Liver (tissue), 9 donors: ENCODE measurements around the gene RPL21. TPM values are rescaled to one million over a fixed set of nuclear protein-coding genes. Genes with fewer than 3 reads are reported as not detected.

ENCODE experiments used
- DNase-seq: peaks from one replicate; pipeline ENCODE4 v3.0.0-alpha.2; 2017; ENCODE audit warnings: low spot score
- H3K27ac ChIP-seq, 2 donors: one replicate each; pipeline ENCODE4 v1.7.0; 2013; ENCODE audit warnings: inconsistent platforms in 2 of 2, low read length in 2 of 2, control low read depth in 1 of 2, low read depth in 1 of 2, mild to moderate bottlenecking in 1 of 2
- H3K27me3 ChIP-seq, 4 donors: one replicate each; pipeline versions ENCODE4 v1.6.1 to v1.7.0; 2013; ENCODE audit warnings: low read length in 3 of 4, inconsistent platforms in 1 of 4, mild to moderate bottlenecking in 1 of 4, moderate library complexity in 1 of 4; ENCODE audit not compliant: control insufficient read depth in 4 of 4, insufficient read depth in 4 of 4
- H3K36me3 ChIP-seq, 4 donors: one replicate each; pipeline versions ENCODE4 v1.6.1 to v1.7.0; 2013; ENCODE audit warnings: low read length in 3 of 4, mild to moderate bottlenecking in 3 of 4, low read depth in 1 of 4, moderate library complexity in 1 of 4; ENCODE audit not compliant: control insufficient read depth in 4 of 4, insufficient read depth in 3 of 4
- H3K4me1 ChIP-seq, 4 donors: one replicate each; pipeline versions ENCODE4 v1.6.1 to v1.7.0; 2013; ENCODE audit warnings: low read length in 3 of 4, mild to moderate bottlenecking in 3 of 4, moderate library complexity in 1 of 4; ENCODE audit not compliant: control insufficient read depth in 4 of 4, insufficient read depth in 4 of 4
- H3K4me3 ChIP-seq, 3 donors: one replicate each; pipeline versions ENCODE4 v1.6.1 to v1.7.0; 2013; ENCODE audit warnings: low read length in 3 of 3, control low read depth in 1 of 3, low read depth in 1 of 3, mild to moderate bottlenecking in 1 of 3
- H3K9ac ChIP-seq, 2 donors: one replicate each; pipeline ENCODE4 v1.7.0; 2013; ENCODE audit warnings: low read length in 2 of 2, mild to moderate bottlenecking in 2 of 2, moderate library complexity in 2 of 2, control low read depth in 1 of 2, low read depth in 1 of 2
- H3K9me3 ChIP-seq, 4 donors: one replicate each; pipeline versions ENCODE4 v1.6.1 to v1.7.0; 2013; ENCODE audit warnings: low read length in 3 of 4; ENCODE audit not compliant: control insufficient read depth in 4 of 4
- EGR1 ChIP-seq, 2 donors: IDR thresholded peaks; 2 replicates each; pipeline ENCODE4 v1.6.1; 2016 to 2018; ENCODE audit warnings: antibody characterized with exemption in 2 of 2, low read depth in 2 of 2
- FOXA1 ChIP-seq: IDR thresholded peaks from 2 replicates; pipeline ENCODE4 v1.6.1; 2016; ENCODE audit warnings: antibody characterized with exemption
- FOXA2 ChIP-seq: IDR thresholded peaks from 2 replicates; pipeline ENCODE4 v1.6.1; 2016; ENCODE audit warnings: antibody characterized with exemption
- GABPA ChIP-seq, 2 donors: IDR thresholded peaks in 1 of 2; conservative IDR thresholded peaks in 1 of 2; 2 replicates each; pipeline ENCODE4 v1.6.1; 2016; ENCODE audit warnings: antibody characterized with exemption in 2 of 2, mild to moderate bottlenecking in 1 of 2, moderate library complexity in 1 of 2
- HNF4A ChIP-seq, 2 donors: conservative IDR thresholded peaks; 2 replicates each; pipeline ENCODE4 v1.6.1; 2016; ENCODE audit warnings: antibody characterized with exemption in 2 of 2, mild to moderate bottlenecking in 2 of 2
- HNF4G ChIP-seq: IDR thresholded peaks from 2 replicates; pipeline ENCODE4 v1.6.1; 2016; ENCODE audit warnings: antibody characterized with exemption
- JUND ChIP-seq, 2 donors: IDR thresholded peaks; 2 replicates each; pipeline ENCODE4 v1.6.1; 2016; ENCODE audit warnings: antibody characterized with exemption in 2 of 2
- NR2F2 ChIP-seq: IDR thresholded peaks from 2 replicates; pipeline ENCODE4 v1.6.1; 2016; ENCODE audit warnings: antibody characterized with exemption
- RAD21 ChIP-seq, 2 donors: IDR thresholded peaks; 2 replicates each; pipeline ENCODE4 v1.6.1; 2016; ENCODE audit warnings: antibody characterized with exemption in 2 of 2, mild to moderate bottlenecking in 2 of 2
- SP1 ChIP-seq: IDR thresholded peaks from 2 replicates; pipeline ENCODE4 v1.6.1; 2018; ENCODE audit warnings: antibody characterized with exemption, mild to moderate bottlenecking
- TAF1 ChIP-seq: conservative IDR thresholded peaks from 2 replicates; pipeline ENCODE4 v1.6.1; 2016; ENCODE audit warnings: antibody characterized with exemption, mild to moderate bottlenecking
- YY1 ChIP-seq: IDR thresholded peaks from 2 replicates; pipeline ENCODE4 v1.6.1; 2016; ENCODE audit warnings: antibody characterized with exemption, mild to moderate bottlenecking
- WGBS: extraction: QIAGEN DNeasy Blood & Tissue Kit; methylation state at CpG from one replicate; pipeline ENCODE4 v1.1.7; 2013; 5-methylcytosine and 5-hydroxymethylcytosine counted together
- polyA plus RNA-seq, 2 donors: library from polyadenylated mRNA; stranded (reverse) in 1 of 2; unstranded in 1 of 2; fragments of 200-250 nt in 1 of 2; fragments of >200 nt in 1 of 2; fragmentation: Nextera tagmentation in 1 of 2; extraction: Ambion mirVana in 1 of 2; gene quantifications; one replicate each; pipeline versions ENCODE4 v1.2.1 to v1.2.3, GENCODE V29; 2013 to 2015
- total RNA-seq, 2 donors: library from RNA; depleted of rRNA; stranded (reverse); fragments of >200 nt; gene quantifications; one replicate each; pipeline ENCODE4 v1.2.3, GENCODE V29; 2014
- TF ChIP-seq, protein P1 (sequence below): IDR thresholded peaks from 2 replicates; pipeline ENCODE4 v1.6.1; 2016; ENCODE audit warnings: antibody characterized with exemption
- TF ChIP-seq, protein P2 (sequence below): IDR thresholded peaks from 2 replicates; pipeline ENCODE4 v1.6.1; 2016; ENCODE audit warnings: antibody characterized with exemption, mild to moderate bottlenecking
- TF ChIP-seq, protein P3 (sequence below): IDR thresholded peaks from 2 replicates; pipeline ENCODE4 v1.6.1; 2016; ENCODE audit warnings: antibody characterized with exemption
- TF ChIP-seq, protein P4 (sequence below): IDR thresholded peaks from 2 replicates; pipeline ENCODE4 v1.6.1; 2016; ENCODE audit warnings: antibody characterized with exemption
- donor health status: healthy.
- donor health status: healthy.
- donor health status: healthy.
- donor health status: healthy.
- donor health status: healthy.

The RPL21 gene
- total and polyA plus RNA-seq, 4 donors, result 206 to 648 (median 442) TPM

DNA sequence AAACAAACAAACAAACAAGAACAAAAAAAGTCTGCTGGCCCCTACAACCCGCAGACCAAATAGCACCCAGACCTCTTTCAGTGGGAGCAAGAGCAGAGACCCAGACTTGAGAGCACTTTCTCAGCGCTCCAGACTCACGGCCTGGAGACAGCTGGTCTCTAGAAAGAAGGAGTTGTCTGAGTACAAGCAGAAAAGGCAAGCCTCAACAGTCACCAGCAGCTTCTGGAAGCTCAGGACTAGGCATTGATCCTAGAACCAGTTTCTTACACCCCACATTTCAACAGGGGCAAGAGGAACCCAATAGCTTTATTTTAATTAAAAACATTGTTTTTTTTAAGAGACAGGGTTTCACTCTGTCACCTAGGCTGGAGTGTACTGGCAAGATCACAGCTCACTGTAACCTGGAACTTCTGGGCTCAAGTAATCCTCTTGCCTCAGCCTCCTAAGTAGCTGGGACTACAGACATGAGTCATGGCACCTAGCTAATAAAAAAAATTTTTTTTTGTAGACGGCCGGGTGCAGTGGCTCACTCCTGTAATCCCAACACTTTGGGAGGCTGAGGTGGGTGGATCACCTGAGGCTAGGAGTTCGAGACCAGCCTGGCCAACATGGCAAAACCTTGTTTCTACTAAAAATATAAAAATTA lies 49.7 kb downstream of the RPL21 start:
- H3K9ac ChIP-seq, result no peak overlapping the region
- peaks cover 0 to 8% (median 3%) of the 10 kb centered on the region in 4 donors for H3K4me1 ChIP-seq
- H3K4me3 ChIP-seq, result no peak overlapping the region
- DNase-seq, result no peak
- H3K27ac ChIP-seq, result no peak overlapping the region
- no peaks in the 10 kb centered on the region for H3K9me3 ChIP-seq
- no peaks in the 10 kb centered on the region for H3K27me3 ChIP-seq
- 94% methylated on average over 6 of the region's 6 CpGs for WGBS
- no peak for TF ChIP-seq GABPA (IDR thresholded peaks at IDR 0.05 in 1 of 2, conservative IDR thresholded peaks at IDR 0.05 in 1 of 2)
- TF ChIP-seq EGR1 (IDR thresholded peaks at IDR 0.05; ENCODE audit: low read depth in 2 of 2), result no peak
- no peak for TF ChIP-seq RAD21 (IDR thresholded peaks at IDR 0.05)
- TF ChIP-seq, protein P1, sequence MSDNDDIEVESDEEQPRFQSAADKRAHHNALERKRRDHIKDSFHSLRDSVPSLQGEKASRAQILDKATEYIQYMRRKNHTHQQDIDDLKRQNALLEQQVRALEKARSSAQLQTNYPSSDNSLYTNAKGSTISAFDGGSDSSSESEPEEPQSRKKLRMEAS, result no peak
- TF ChIP-seq TAF1, result no peak
- TF ChIP-seq, protein P2, sequence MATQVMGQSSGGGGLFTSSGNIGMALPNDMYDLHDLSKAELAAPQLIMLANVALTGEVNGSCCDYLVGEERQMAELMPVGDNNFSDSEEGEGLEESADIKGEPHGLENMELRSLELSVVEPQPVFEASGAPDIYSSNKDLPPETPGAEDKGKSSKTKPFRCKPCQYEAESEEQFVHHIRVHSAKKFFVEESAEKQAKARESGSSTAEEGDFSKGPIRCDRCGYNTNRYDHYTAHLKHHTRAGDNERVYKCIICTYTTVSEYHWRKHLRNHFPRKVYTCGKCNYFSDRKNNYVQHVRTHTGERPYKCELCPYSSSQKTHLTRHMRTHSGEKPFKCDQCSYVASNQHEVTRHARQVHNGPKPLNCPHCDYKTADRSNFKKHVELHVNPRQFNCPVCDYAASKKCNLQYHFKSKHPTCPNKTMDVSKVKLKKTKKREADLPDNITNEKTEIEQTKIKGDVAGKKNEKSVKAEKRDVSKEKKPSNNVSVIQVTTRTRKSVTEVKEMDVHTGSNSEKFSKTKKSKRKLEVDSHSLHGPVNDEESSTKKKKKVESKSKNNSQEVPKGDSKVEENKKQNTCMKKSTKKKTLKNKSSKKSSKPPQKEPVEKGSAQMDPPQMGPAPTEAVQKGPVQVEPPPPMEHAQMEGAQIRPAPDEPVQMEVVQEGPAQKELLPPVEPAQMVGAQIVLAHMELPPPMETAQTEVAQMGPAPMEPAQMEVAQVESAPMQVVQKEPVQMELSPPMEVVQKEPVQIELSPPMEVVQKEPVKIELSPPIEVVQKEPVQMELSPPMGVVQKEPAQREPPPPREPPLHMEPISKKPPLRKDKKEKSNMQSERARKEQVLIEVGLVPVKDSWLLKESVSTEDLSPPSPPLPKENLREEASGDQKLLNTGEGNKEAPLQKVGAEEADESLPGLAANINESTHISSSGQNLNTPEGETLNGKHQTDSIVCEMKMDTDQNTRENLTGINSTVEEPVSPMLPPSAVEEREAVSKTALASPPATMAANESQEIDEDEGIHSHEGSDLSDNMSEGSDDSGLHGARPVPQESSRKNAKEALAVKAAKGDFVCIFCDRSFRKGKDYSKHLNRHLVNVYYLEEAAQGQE, result no peak
- TF ChIP-seq, protein P3, sequence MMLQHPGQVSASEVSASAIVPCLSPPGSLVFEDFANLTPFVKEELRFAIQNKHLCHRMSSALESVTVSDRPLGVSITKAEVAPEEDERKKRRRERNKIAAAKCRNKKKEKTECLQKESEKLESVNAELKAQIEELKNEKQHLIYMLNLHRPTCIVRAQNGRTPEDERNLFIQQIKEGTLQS, result no peak
- TF ChIP-seq JUND (IDR thresholded peaks at IDR 0.05), result no peak
- TF ChIP-seq YY1, result no peak
- TF ChIP-seq FOXA2, result no peak
- TF ChIP-seq NR2F2, result no peak
- H3K36me3 ChIP-seq, result no peaks in the 10 kb centered on the region

DNA sequence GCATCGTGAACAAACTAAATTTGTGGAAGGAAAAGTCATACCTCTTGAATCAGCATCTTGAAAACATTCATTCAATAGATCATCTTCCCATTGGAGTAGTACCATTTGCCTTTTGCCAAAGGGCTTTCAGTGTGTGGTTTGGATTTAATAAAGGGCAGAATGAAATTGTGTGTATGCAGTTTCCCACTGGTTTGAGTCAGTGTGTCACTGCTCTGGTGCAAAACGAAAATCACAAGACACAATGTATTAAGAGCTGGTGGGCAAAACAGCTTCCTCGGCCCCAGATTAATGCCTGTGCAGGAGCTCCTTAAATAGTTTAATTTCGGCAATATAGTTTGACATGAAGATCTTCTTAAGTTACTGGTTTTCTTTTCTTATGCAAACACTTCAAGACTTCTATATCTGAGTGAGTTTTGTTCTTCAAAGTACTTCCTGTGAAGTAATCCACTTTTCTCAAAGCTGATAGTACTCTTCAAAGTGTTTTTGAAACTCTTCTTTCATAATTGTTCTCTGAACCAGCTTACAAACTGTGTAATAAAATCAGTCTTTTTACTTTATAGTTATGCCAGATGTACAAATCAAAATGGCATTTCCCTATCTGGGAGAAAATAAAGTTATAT lies 51.4 kb downstream of the RPL21 start:
- TF ChIP-seq TAF1, result no peak
- TF ChIP-seq FOXA1, result no peak
- no peak for TF ChIP-seq HNF4G
- no peak for TF ChIP-seq SP1
- TF ChIP-seq, protein P4, sequence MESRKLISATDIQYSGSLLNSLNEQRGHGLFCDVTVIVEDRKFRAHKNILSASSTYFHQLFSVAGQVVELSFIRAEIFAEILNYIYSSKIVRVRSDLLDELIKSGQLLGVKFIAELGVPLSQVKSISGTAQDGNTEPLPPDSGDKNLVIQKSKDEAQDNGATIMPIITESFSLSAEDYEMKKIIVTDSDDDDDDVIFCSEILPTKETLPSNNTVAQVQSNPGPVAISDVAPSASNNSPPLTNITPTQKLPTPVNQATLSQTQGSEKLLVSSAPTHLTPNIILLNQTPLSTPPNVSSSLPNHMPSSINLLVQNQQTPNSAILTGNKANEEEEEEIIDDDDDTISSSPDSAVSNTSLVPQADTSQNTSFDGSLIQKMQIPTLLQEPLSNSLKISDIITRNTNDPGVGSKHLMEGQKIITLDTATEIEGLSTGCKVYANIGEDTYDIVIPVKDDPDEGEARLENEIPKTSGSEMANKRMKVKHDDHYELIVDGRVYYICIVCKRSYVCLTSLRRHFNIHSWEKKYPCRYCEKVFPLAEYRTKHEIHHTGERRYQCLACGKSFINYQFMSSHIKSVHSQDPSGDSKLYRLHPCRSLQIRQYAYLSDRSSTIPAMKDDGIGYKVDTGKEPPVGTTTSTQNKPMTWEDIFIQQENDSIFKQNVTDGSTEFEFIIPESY, result no peak
- no peak for TF ChIP-seq FOXA2
- no peak for TF ChIP-seq RAD21 (IDR thresholded peaks at IDR 0.05)
- TF ChIP-seq, protein P1, result no peak
- TF ChIP-seq EGR1 (IDR thresholded peaks at IDR 0.05; ENCODE audit: low read depth in 2 of 2), result no peak
- TF ChIP-seq, protein P3, result no peak
- no peak for TF ChIP-seq HNF4A (conservative IDR thresholded peaks at IDR 0.05)
- TF ChIP-seq, protein P2, result no peak
- no peak for DNase-seq
- H3K9ac ChIP-seq, result no peak overlapping the region

More for the DNA sequence above, 51.4 kb downstream of the RPL21 start:
- no peak overlapping the region for H3K27ac ChIP-seq
- no peaks in the 10 kb centered on the region for H3K36me3 ChIP-seq
- peaks cover 0 to 8% (median 3%) of the 10 kb centered on the region in 4 donors for H3K4me1 ChIP-seq
- no peaks in the 10 kb centered on the region for H3K27me3 ChIP-seq
- no peaks in the 10 kb centered on the region for H3K9me3 ChIP-seq
- WGBS, result 75% methylated on average over 4 of the region's 4 CpGs
- H3K4me3 ChIP-seq, result no peak overlapping the region
